Measurements from ENCODE around the gene KCTD2. TPM values are rescaled to one million over a fixed set of nuclear protein-coding genes. Genes with fewer than 3 reads are reported as not detected.
A peak's percentile ranks its signal among the peaks of the same experiment; 100 is the strongest.

The KCTD2 gene
- total RNA-seq, 1 donor from 2014 or later, result 17.2 TPM

DNA sequence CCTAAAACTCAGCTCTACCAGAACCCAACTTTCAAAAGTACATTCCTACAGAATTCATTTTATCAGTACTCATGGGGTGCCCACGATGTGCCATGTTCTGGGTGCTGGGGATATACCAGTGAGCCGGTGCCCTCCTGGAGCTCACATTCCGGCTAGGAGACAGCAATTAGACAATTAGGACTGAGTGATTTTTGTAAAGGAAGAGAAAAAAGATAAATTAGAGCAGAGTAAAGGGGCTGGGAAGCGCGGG, 35.0 kb upstream of the KCTD2 start:
- no peak for TF ChIP-seq POLR2A (IDR thresholded peaks at IDR 0.05)
- TF ChIP-seq POLR2AphosphoS5 (IDR thresholded peaks at IDR 0.05; ENCODE audit: insufficient read depth in 1 of 2, low read depth in 1 of 2), result no peak
- TF ChIP-seq CTCF (IDR thresholded peaks at IDR 0.05), result no peak
- peaks cover 22% of the 10 kb centered on the region for H3K4me1 ChIP-seq
- H3K9me3 ChIP-seq, result no peaks in the 10 kb centered on the region
- H3K27ac ChIP-seq, result peak overlapping the region; percentile 82
- intact Hi-C loops (cut with DNase I), result no loop called here
- H3K36me3 ChIP-seq, result no peaks in the 10 kb centered on the region
- no peak for DNase-seq (ENCODE audit: extremely low spot score in 2 of 2)
- H3K4me3 ChIP-seq, result peak overlapping the region; percentile 67 to 79
- no peaks in the 10 kb centered on the region for H3K27me3 ChIP-seq

DNA sequence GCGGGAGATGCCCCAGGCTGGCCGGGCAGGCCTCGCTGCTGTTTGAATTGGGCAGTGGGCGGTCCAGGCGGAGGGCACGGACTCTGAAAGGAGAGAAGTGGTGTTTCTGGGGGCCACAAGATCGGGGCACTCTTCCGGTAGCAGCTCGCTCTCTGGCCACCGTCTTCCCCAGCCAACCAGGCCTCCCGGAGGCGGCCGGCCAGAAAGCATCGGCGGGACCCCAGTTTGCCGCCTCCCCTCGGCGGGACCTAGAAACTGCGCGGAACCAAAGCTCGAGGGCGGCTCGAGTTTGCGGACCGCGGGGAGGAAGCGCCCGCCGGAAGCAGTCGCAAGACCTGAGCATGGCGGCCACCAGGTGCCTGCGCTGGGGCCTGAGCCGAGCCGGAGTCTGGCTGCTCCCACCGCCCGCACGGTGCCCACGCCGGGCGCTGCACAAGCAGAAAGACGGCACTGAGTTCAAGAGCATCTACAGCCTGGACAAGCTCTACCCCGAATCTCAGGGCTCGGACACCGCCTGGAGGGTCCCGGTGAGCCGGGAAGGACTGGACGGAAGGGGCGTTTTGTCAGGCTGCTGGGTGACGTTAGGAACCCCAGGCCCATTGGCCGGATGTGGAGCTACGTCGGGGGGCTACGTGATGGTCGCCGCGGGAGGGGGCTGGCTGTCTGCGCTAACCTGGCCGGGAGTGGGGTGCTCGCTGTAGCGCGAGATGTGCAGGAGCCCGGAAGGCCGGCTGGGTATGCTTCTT, 34.5 kb upstream of the KCTD2 start, which contains the start of gene MRPL58:
TSS of gene MRPL58 (plus strand) at position 325 of the 746 bp plus-strand sequence. CDS start at position 342, 17 bp downstream.
- no peak for DNase-seq (ENCODE audit: extremely low spot score in 2 of 2)
- intact Hi-C loops (cut with DNase I), result no loop called here
- H3K36me3 ChIP-seq, result peaks cover 0 to under 1% of the 10 kb centered on the region in 2 donors
- H3K4me1 ChIP-seq, result peaks cover 22% of the 10 kb centered on the region
- H3K4me3 ChIP-seq, result peak within 1 kb of the TSS; percentile 67 to 79
- H3K9me3 ChIP-seq, result no peaks in the 10 kb centered on the region
- TF ChIP-seq CTCF (IDR thresholded peaks at IDR 0.05) (peak in 2 of 3 experiments; percentile 14 to 28), POLR2AphosphoS5 (IDR thresholded peaks at IDR 0.05; ENCODE audit: insufficient read depth in 1 of 2, low read depth in 1 of 2) (peak; percentile 58 to 81), POLR2A (IDR thresholded peaks at IDR 0.05) (peak in 1 of 2 donors; percentile 10)
- peak within 1 kb of the TSS; percentile 82 for H3K27ac ChIP-seq
- H3K27me3 ChIP-seq, result no peaks in the 10 kb centered on the region

- no peak for DNase-seq (ENCODE audit: extremely low spot score in 2 of 2)
- intact Hi-C loops (cut with DNase I), result no loop called here
- H3K36me3 ChIP-seq, result peaks cover 0 to 6% of the 10 kb centered on the region in 2 donors
- H3K4me1 ChIP-seq, result peaks cover 22% of the 10 kb centered on the region
- peak overlapping the region; percentile 67 to 79 for H3K4me3 ChIP-seq
- peak overlapping the region; percentile 82 for H3K27ac ChIP-seq
- H3K9me3 ChIP-seq, result no peaks in the 10 kb centered on the region
- TF ChIP-seq CTCF (IDR thresholded peaks at IDR 0.05), result no peak
- no peak for TF ChIP-seq POLR2A (IDR thresholded peaks at IDR 0.05)
- no peak for TF ChIP-seq POLR2AphosphoS5 (IDR thresholded peaks at IDR 0.05; ENCODE audit: insufficient read depth in 1 of 2, low read depth in 1 of 2)
- no peaks in the 10 kb centered on the region for H3K27me3 ChIP-seq
These were observed 33.9 kb upstream of the KCTD2 start for GRCh38 chr17:75013092-75013559.

DNA sequence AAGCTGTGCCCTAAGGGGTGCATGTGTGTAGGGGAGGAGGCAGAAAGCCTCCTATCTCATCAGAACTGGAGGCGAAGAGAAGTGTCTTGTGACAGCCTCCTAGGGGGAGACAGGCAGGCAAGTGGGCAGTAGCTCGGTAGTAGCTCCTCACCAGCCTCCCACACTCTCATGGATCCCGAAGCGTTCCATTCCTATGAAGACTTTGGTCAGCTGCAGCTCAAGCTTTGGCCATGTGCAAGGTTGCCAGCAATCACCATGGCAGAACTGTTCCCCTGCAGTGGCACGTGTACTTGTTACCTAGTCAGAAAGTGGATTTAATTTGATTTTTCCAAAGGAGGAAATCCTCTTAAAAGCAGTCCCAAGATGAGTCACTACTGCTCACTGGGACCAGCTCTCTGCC, 27.9 kb upstream of the KCTD2 start:
- Histone ChIP-seq H3K9me3 (no peaks in the 10 kb centered on the region), H3K27me3 (no peaks in the 10 kb centered on the region), H3K4me1 (no peaks in the 10 kb centered on the region), H3K27ac (no peak overlapping the region), H3K4me3 (no peak overlapping the region), H3K36me3 (peaks cover 0 to 30% of the 10 kb centered on the region in 2 donors)
- no peak for DNase-seq (ENCODE audit: extremely low spot score in 2 of 2)
- no peak for TF ChIP-seq POLR2A (IDR thresholded peaks at IDR 0.05)
- TF ChIP-seq POLR2AphosphoS5 (IDR thresholded peaks at IDR 0.05; ENCODE audit: insufficient read depth in 1 of 2, low read depth in 1 of 2), result no peak
- TF ChIP-seq CTCF (IDR thresholded peaks at IDR 0.05), result no peak
- intact Hi-C loops (cut with DNase I), result no loop called here

DNA sequence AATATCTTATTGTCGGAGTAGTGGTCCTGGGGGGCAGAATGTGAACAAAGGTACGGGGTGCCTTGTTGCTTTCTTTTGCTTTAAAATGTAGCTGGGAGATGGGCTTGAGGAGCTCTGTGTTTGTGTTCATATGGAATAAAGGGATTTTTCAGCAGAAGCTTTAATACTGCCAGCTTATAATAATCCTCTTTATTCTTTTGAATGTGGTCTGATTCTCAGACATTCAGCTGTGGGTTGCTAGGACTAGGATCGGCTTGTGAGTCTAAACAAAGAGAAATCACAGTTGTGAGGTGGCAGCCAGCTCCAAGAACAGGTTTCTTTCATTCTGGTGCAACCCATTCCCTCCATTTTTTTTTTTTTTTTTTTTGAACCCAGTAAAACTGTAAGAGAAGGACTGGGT, 27.3 kb upstream of the KCTD2 start:
- intact Hi-C loops (cut with DNase I), result no loop called here
- no peaks in the 10 kb centered on the region for H3K4me1 ChIP-seq
- no peak for DNase-seq (ENCODE audit: extremely low spot score in 2 of 2)
- no peak overlapping the region for H3K4me3 ChIP-seq
- peaks cover 0 to 30% of the 10 kb centered on the region in 2 donors for H3K36me3 ChIP-seq
- TF ChIP-seq POLR2A (IDR thresholded peaks at IDR 0.05) (no peak), CTCF (IDR thresholded peaks at IDR 0.05) (no peak), POLR2AphosphoS5 (IDR thresholded peaks at IDR 0.05; ENCODE audit: insufficient read depth in 1 of 2, low read depth in 1 of 2) (no peak)
- no peaks in the 10 kb centered on the region for H3K27me3 ChIP-seq
- H3K27ac ChIP-seq, result no peak overlapping the region
- H3K9me3 ChIP-seq, result no peaks in the 10 kb centered on the region

Data from vagina (tissue), 2 donors.